GM19467 (cell line): ENCODE measurements around the gene RERE.
"Not testable (repeated sequence)": the region's sequence is repeated elsewhere in the genome, so short reads cannot be mapped to it uniquely, and the experiment has no call there.

Source experiments
- ATAC-seq: cut with Tn5 transposase; IDR thresholded peaks from one replicate; pipeline ENCODE4 v1.9.1; 2021; ENCODE audit warnings: mild to moderate bottlenecking, moderate library complexity; ENCODE audit not compliant: unreplicated experiment

The RERE gene

GRCh38 chr1:8753736-8754135 lies 63.7 kb downstream of the RERE start:
- no peak for ATAC-seq

- no peak for ATAC-seq
These were observed 64.3 kb downstream of the RERE start for GRCh38 chr1:8752921-8753713.

GRCh38 chr1:8752411-8752810 lies 65.0 kb downstream of the RERE start:
- no peak for ATAC-seq

- ATAC-seq: no peak
These were observed 65.5 kb downstream of the RERE start for GRCh38 chr1:8751984-8752383.

GRCh38 chr1:8747879-8748825 lies 69.3 kb downstream of the RERE start:
- ATAC-seq: no peak

- no peak for ATAC-seq
These were observed 70.9 kb downstream of the RERE start for GRCh38 chr1:8746554-8746953.

GRCh38 chr1:8745749-8746390 lies 71.6 kb downstream of the RERE start:
- ATAC-seq: no peak

GRCh38 chr1:8745346-8745745 lies 72.1 kb downstream of the RERE start:
- no peak for ATAC-seq

- ATAC-seq: no peak
These were observed 75.2 kb downstream of the RERE start for GRCh38 chr1:8742022-8742924.

- no peak for ATAC-seq
These were observed 77.4 kb downstream of the RERE start for GRCh38 chr1:8740034-8740449.

- no peak for ATAC-seq
These were observed 78.1 kb downstream of the RERE start for GRCh38 chr1:8739377-8739776.

GRCh38 chr1:8736927-8737326 lies 80.5 kb downstream of the RERE start:
- ATAC-seq: no peak

GRCh38 chr1:8733484-8733883 lies 84.0 kb downstream of the RERE start:
- ATAC-seq: no peak

GRCh38 chr1:8731162-8731561 lies 86.3 kb downstream of the RERE start:
- ATAC-seq: no peak

- no peak for ATAC-seq
These were observed 89.0 kb downstream of the RERE start for GRCh38 chr1:8728464-8728863.

GRCh38 chr1:8727809-8728213 lies 89.6 kb downstream of the RERE start:
- no peak for ATAC-seq

GRCh38 chr1:8727316-8727715 lies 90.1 kb downstream of the RERE start:
- not testable (repeated sequence) for ATAC-seq

- ATAC-seq: not testable (repeated sequence)
These were observed 90.6 kb downstream of the RERE start for GRCh38 chr1:8726801-8727186.

- no peak for ATAC-seq
These were observed 94.4 kb downstream of the RERE start for GRCh38 chr1:8723010-8723409.

- ATAC-seq: no peak
These were observed 95.1 kb downstream of the RERE start for GRCh38 chr1:8722366-8722765.
